ENCODE results near the gene FGD4.

DNA sequence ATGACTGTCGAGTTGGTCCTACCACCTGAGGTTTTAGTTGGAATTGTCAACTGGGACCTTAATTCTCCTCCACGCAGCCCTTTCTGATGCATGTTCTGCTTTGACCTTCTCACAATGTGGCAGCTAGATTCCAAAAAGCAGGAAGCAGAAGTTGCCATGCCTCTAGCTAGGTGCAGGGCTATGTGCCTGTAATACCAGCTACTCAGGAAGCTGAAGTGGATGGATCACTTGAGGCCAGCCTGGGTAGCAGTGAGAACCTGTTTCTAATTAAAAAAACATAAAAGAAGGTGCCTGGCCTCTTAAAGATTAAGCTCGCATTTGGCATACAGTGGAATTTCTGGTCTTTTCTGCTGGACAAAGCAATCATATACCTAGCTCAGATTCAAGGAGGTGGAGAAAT, 77.1 kb downstream of the FGD4 start:
- TF ChIP-seq, protein P1, sequence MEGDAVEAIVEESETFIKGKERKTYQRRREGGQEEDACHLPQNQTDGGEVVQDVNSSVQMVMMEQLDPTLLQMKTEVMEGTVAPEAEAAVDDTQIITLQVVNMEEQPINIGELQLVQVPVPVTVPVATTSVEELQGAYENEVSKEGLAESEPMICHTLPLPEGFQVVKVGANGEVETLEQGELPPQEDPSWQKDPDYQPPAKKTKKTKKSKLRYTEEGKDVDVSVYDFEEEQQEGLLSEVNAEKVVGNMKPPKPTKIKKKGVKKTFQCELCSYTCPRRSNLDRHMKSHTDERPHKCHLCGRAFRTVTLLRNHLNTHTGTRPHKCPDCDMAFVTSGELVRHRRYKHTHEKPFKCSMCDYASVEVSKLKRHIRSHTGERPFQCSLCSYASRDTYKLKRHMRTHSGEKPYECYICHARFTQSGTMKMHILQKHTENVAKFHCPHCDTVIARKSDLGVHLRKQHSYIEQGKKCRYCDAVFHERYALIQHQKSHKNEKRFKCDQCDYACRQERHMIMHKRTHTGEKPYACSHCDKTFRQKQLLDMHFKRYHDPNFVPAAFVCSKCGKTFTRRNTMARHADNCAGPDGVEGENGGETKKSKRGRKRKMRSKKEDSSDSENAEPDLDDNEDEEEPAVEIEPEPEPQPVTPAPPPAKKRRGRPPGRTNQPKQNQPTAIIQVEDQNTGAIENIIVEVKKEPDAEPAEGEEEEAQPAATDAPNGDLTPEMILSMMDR (IDR thresholded peaks at IDR 0.05; ENCODE audit: insufficient read depth, low read length), result no peak
- TF ChIP-seq GABPA (IDR thresholded peaks at IDR 0.05; ENCODE audit: low read depth) (no peak), POLR2AphosphoS5 (IDR thresholded peaks at IDR 0.05; ENCODE audit: low read depth) (no peak)
- TF ChIP-seq, protein P2, sequence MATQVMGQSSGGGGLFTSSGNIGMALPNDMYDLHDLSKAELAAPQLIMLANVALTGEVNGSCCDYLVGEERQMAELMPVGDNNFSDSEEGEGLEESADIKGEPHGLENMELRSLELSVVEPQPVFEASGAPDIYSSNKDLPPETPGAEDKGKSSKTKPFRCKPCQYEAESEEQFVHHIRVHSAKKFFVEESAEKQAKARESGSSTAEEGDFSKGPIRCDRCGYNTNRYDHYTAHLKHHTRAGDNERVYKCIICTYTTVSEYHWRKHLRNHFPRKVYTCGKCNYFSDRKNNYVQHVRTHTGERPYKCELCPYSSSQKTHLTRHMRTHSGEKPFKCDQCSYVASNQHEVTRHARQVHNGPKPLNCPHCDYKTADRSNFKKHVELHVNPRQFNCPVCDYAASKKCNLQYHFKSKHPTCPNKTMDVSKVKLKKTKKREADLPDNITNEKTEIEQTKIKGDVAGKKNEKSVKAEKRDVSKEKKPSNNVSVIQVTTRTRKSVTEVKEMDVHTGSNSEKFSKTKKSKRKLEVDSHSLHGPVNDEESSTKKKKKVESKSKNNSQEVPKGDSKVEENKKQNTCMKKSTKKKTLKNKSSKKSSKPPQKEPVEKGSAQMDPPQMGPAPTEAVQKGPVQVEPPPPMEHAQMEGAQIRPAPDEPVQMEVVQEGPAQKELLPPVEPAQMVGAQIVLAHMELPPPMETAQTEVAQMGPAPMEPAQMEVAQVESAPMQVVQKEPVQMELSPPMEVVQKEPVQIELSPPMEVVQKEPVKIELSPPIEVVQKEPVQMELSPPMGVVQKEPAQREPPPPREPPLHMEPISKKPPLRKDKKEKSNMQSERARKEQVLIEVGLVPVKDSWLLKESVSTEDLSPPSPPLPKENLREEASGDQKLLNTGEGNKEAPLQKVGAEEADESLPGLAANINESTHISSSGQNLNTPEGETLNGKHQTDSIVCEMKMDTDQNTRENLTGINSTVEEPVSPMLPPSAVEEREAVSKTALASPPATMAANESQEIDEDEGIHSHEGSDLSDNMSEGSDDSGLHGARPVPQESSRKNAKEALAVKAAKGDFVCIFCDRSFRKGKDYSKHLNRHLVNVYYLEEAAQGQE (IDR thresholded peaks at IDR 0.05; ENCODE audit: insufficient replicate concordance, low read depth), result no peak

Data from HL-60 (cell line).